ENCODE data around the gene MCF2L2. TPM values are rescaled to one million over a fixed set of nuclear protein-coding genes. Genes with fewer than 3 reads are reported as not detected.
"Not testable (repeated sequence)": the region's sequence is repeated elsewhere in the genome, so short reads cannot be mapped to it uniquely, and the experiment has no call there.

The MCF2L2 gene
- total RNA-seq, 1 donor from 2014 or later: 0.64 TPM

- peak; percentile 78 for DNase-seq (ENCODE audit: low read depth)
Observed at GRCh38 chr3:183372911-183373310, 55.5 kb downstream of the MCF2L2 start.

- not testable (repeated sequence) for DNase-seq (ENCODE audit: low read depth)
Observed at GRCh38 chr3:183371600-183371968, 56.8 kb downstream of the MCF2L2 start.

DNA sequence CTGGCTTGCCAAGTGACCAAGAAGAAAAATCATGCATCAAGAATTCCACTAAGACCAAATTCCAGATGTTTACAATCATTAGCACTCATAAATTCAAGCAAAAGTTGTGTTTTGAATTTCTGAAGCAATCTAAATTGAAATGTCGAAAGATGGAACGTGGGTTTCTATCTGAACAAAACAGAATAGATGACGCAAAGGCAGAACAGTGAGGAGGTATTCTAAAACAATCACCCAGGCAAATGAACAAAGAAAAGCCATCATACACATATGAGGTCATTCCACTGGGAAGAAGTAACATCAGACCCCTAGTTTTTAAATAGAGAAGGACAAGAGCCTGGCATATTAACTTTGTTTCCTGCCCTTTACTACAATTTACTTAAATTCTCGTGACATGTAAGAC lies 58.0 kb downstream of the MCF2L2 start:
- no peak for DNase-seq (ENCODE audit: low read depth)

GRCh38 chr3:183369627-183370026 lies 58.8 kb downstream of the MCF2L2 start:
- DNase-seq (ENCODE audit: low read depth): no peak

DNA sequence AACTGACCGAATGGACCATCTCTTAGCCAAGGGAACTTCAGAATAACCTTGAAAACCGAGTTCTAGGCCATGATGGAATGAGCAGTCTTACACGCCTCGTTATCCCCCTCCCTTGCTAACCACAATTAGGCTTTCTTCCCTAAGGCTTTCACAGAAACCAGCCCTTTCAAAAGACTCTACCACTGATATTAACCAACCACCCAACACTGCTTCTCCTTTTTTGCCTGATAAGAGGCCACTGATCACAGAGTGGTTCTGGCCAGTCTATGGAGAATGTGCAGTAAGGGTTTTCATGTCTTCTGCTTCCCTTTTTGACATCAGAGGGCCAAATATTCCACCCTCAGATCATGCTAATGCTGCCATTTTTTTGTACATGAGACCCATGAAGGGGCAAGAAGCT lies 59.3 kb downstream of the MCF2L2 start:
- DNase-seq (ENCODE audit: low read depth): no peak

DNA sequence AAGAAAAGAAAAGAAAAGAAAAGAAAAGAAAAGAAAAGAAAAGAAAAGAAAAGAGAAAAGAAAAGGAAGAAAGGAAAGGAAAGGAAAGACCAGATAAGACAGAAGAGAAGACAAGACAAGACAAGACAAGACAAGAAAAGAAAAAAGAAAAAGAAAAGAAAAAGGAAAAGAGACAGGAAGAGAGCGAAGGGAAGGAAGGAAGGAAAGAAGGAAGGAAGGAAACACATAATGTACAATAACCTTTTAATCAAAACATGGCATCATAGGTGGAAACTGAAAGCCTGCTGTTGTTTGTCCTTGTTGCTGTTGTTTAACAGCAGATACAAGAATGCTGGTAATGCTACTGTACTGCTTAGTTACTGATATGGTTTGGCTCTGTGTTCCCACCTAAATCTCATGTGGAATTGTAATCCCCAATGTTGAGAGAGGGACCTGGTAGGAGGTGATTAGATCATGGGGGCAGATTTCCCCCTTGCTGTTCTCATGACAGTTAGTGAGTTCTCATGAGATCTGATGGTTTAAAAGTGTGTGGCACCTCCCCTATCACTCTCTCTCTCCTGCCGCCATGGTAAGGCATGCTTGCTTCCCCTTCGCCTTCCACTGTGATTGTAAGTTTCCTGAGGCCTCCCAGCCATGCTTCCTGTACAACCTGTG lies 67.3 kb downstream of the MCF2L2 start:
- DNase-seq (ENCODE audit: low read depth): no peak

DNA sequence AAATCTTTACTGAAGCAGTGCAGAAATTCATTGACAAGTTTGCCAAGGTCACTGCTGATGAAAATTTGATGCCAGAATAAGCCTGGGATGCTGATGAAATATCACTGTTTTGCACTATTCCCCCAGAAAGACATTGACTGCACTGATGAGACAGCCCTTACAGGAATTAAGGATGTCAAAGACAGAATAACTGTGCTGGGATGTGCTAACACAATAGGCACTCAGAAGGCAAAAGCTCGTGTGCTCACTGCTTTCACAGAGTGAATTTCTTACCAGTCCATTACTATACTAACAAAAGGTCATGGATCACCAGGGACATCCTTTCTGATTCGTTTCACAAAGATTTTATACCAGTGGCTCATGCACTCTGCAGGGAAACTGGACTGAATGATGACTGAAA lies 69.4 kb downstream of the MCF2L2 start:
- no peak for DNase-seq (ENCODE audit: low read depth)

- DNase-seq (ENCODE audit: low read depth): no peak
Observed at GRCh38 chr3:183357564-183358079, 70.8 kb downstream of the MCF2L2 start.

DNA sequence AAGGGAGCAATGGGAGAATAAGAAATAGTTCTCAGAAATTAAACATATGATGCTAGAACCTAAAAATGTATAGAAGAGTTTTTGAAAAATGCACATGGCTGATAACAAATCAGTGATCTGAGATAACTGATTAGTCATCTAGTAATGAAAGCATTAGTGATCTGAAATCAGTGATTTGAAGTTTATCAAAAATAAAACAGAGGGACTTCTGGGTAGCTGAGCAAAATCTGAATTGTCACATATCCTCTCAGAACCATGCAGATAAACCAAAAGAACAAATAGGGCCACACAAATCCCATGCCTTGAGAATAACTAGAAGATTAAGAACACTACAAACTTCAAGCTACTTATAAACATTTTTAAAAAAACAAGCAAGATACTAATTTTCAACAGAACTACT lies 71.5 kb downstream of the MCF2L2 start:
- no peak for DNase-seq (ENCODE audit: low read depth)

- no peak for DNase-seq (ENCODE audit: low read depth)
Observed at GRCh38 chr3:183354874-183355273, 73.5 kb downstream of the MCF2L2 start.

DNA sequence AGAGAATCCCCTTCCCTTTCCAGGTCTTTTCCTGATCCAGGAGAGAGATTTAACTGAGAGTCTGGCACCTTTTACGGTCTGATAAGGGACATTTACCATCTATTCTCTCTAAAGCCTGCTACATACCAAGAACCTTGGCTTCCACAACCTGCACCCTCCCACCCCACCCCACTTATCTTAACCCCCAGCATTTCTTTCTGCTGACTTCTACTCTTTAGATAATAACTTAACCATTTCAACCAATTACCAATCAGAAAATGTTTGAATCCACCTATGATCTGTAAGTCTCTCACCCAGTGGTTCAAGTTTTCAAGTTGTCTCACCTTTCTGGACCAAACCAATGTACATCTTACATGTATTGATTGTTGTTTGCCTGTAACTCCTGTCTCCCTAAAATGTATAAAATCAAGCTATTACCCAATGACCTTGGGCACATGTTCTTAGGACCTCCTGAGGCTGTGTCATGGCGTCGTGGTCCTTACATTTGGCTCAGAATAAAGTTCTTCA lies 74.0 kb downstream of the MCF2L2 start:
- no peak for DNase-seq (ENCODE audit: low read depth)

- no peak for DNase-seq (ENCODE audit: low read depth)
Observed at GRCh38 chr3:183353421-183353820, 75.0 kb downstream of the MCF2L2 start.

DNA sequence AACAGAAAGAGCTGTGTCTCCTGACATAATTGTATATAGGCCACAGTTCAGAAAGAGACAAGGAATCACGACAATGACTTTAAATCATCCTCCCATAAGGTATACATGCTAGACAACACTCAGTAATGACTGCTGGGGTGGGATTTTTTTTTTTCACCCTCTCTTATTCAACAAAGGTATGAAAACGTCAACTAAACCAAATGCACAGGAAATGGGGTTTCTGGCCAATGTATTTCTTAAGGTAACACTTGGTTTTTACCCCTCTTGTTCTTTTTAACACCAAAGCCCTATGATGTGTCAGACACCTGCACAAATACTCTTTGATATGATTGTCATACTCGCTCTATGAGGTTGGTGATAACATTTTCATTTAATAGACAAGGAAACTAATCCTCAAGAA lies 78.3 kb downstream of the MCF2L2 start:
- DNase-seq (ENCODE audit: low read depth): no peak

GRCh38 chr3:183349421-183350157 lies 78.8 kb downstream of the MCF2L2 start:
- no peak for DNase-seq (ENCODE audit: low read depth)

DNA sequence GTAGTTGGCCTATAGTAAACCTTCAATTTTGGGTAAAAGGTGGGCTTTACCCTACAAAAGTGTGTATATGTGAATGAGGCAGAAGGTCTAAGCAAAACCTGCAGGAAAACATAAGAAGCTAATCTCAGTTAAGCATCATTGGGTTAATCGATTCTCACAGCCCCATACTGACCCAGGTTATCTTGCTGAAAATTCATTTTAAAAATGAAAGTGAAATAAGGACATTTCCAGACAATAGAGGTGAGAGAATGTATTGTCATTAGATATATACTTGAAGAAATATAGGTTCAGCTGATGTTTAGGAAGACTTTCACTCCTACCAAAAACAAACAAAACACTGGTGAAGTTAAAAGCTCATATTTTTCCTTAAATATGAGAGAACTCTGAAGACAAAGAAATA lies 85.6 kb downstream of the MCF2L2 start:
- DNase-seq (ENCODE audit: low read depth): no peak

DNA sequence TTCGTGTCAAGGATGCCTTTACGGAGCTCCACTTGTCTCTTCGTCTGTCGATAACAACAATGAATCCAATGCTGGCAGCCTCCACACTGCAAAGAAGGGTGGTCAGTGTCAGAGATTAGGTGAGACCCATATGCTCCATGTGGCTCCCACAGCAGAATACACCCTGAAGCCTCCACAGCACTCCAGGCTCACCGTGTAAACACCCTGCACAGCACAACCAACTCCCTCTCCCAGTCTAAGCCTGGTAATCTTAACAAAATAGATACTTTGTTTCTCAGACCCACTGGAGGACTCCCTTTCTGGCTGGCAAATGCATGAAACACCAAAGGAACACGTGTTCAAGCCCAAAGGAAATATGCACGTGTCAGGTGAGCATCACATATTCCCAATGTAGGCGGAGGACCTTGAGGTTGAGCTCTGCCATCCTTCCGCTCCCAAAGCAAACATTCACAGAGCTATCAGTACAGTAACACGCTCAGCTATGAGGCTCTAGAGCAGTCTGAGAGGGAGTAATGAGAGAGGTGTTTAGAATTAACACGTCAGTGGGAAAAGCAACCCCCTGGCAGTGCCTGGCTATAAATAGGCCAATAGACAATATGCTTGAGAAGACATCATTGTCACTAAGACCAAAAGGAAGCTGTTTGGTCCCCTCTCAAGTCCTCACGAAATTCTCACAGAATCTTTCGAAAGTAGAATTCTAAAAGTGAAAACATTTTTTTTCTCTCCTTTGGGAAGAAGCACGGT lies 86.7 kb downstream of the MCF2L2 start:
- no peak for DNase-seq (ENCODE audit: low read depth)

- DNase-seq (ENCODE audit: low read depth): no peak
Observed at GRCh38 chr3:183340222-183340621, 88.2 kb downstream of the MCF2L2 start.

- no peak for DNase-seq (ENCODE audit: low read depth)
Observed at GRCh38 chr3:183339461-183340086, 88.8 kb downstream of the MCF2L2 start.

DNA sequence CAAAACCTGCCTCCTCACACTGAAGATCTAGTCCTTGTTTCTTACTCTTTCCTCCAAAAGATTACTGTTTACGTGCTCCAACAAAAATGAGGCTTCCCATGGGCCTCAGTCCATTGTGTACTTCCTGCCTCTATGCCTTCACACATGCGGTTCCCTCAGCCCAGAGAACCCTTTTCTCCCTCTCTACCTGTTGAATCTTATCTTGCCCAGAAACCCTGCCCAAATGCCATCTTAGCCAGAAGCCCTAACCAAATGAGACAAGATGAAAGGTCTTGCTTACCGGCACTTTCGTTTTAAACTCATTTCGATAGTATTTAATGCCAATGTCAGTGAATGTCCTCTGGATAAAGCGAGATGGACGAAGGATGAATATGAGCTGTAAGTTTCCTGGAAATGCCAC lies 89.9 kb downstream of the MCF2L2 start:
- no peak for DNase-seq (ENCODE audit: low read depth)

GRCh38 chr3:183332487-183332886 lies 95.9 kb downstream of the MCF2L2 start:
- no peak for DNase-seq (ENCODE audit: low read depth)

DNA sequence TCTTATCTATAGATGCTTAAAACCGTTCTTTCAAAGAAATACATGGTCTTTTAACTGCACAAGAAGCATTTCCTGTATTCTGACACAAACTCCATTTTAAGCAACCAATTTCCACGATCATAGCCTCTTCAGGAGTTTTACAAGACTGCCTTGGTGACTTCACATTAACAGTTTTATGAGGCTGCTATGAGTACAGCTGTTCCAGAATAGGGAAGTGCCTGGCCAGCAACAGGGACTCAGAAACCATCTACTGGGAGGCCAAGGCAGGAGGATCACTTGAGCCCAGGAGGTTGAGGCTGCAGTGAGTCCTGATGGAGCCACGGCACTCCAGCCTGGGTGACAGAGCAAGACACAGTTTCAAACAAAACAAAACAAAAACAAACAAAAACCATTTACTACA lies 96.9 kb downstream of the MCF2L2 start:
- DNase-seq (ENCODE audit: low read depth): no peak

- no peak for DNase-seq (ENCODE audit: low read depth)
Observed at GRCh38 chr3:183330881-183331280, 97.5 kb downstream of the MCF2L2 start.
